GM18517 (cell line): ENCODE results near the gene KAZALD1.

Experiments used
- ATAC-seq: cut with Tn5 transposase; IDR thresholded peaks from one replicate; pipeline ENCODE4 v1.9.1; 2021; ENCODE audit warnings: mild to moderate bottlenecking, moderate library complexity; ENCODE audit not compliant: unreplicated experiment

KAZALD1 gene

GRCh38 chr10:101061624-101062231, at the start of gene KAZALD1:
Gene KAZALD1, plus strand, starts transcription at chr10:101061989. Its CDS starts 604 bp downstream, at chr10:101062593.
- ATAC-seq = no peak

- peak; percentile 80 for ATAC-seq
These were observed 49.0 kb upstream of the KAZALD1 start for GRCh38 chr10:101012525-101013364.

- no peak for ATAC-seq
These were observed 48.4 kb upstream of the KAZALD1 start for GRCh38 chr10:101013365-101013825.

- no peak for ATAC-seq
These were observed 47.4 kb upstream of the KAZALD1 start for GRCh38 chr10:101014230-101014884.

GRCh38 chr10:101014966-101015581, 46.7 kb upstream of the KAZALD1 start:
- ATAC-seq = no peak

GRCh38 chr10:101015582-101015973, 46.2 kb upstream of the KAZALD1 start:
- no peak for ATAC-seq

GRCh38 chr10:101016814-101017213, 45.0 kb upstream of the KAZALD1 start:
- no peak for ATAC-seq

GRCh38 chr10:101018118-101018599, 43.6 kb upstream of the KAZALD1 start:
- no peak for ATAC-seq

GRCh38 chr10:101018600-101019439, 43.0 kb upstream of the KAZALD1 start:
- no peak for ATAC-seq

GRCh38 chr10:101019440-101019703, 42.4 kb upstream of the KAZALD1 start:
- ATAC-seq = no peak

GRCh38 chr10:101020427-101021075, 41.2 kb upstream of the KAZALD1 start:
- ATAC-seq = no peak

GRCh38 chr10:101021239-101021638, 40.5 kb upstream of the KAZALD1 start:
- no peak for ATAC-seq

GRCh38 chr10:101021692-101022251, 40.0 kb upstream of the KAZALD1 start:
- no peak for ATAC-seq

GRCh38 chr10:101022967-101023705, 38.7 kb upstream of the KAZALD1 start:
- no peak for ATAC-seq

- ATAC-seq = no peak
These were observed 34.6 kb upstream of the KAZALD1 start for GRCh38 chr10:101027106-101027720.

- ATAC-seq = no peak
These were observed 33.1 kb upstream of the KAZALD1 start for GRCh38 chr10:101028446-101029337.

- ATAC-seq = no peak
These were observed 32.1 kb upstream of the KAZALD1 start for GRCh38 chr10:101029520-101030295.
